PC-3 (cell line): ENCODE data around the gene SUCO. TPM values are rescaled to one million over a fixed set of nuclear protein-coding genes. Genes with fewer than 3 reads are reported as not detected.

Source experiments
- ATAC-seq: fragments of 200-7000 bp; cut with Tn5 transposase; 2 replicates; pipeline ENCODE4 v1.9.1; 2020; ENCODE audit warnings: mild to moderate bottlenecking, moderate library complexity
- Bru-seq: library from RNA; stranded (reverse); fragments of 400-500 nt; gene quantifications from one replicate; lab custom pipeline; 2021; lab: Mats Ljungman, UMichigan
- BruChase-seq, 2 experiments: library from RNA; stranded (reverse); fragments of 400-500 nt; gene quantifications; one replicate each; lab custom pipeline; 2021; lab: Mats Ljungman, UMichigan
- BruUV-seq: library from RNA; stranded (reverse); fragments of 400-500 nt; replicated peaks from 2 replicates; lab custom pipeline; 2021; lab: Mats Ljungman, UMichigan
- CTCF ChIA-PET: fragments of 300-600 bp; sonication (Branson Sonifier 250); formaldehyde crosslinking; loops from one replicate; lab custom pipeline; 2022; ENCODE audit warnings: antibody characterized with exemption; lab: Charles Lee
- POLR2A ChIA-PET: fragments of 300-600 bp; sonication (Branson Sonifier 250); formaldehyde crosslinking; loops from one replicate; lab custom pipeline; 2022; ENCODE audit warnings: antibody characterized with exemption; ENCODE audit not compliant: unreplicated experiment; lab: Charles Lee
- DNase-seq: peaks from one replicate; pipeline ENCODE4 v3.0.0-alpha.2; 2015
- H2AFZ ChIP-seq: fragments of 300-600 bp; sonication (generic); 2 replicates; pipeline ENCODE4 v1.6.0; 2016; ENCODE audit warnings: antibody characterized with exemption, low read length
- H3F3A ChIP-seq: fragments of 300-600 bp; sonication (generic); one replicate; pipeline ENCODE4 v1.6.0; 2017; ENCODE audit warnings: antibody characterized with exemption, low read length, control low read depth, mild to moderate bottlenecking; ENCODE audit not compliant: unreplicated experiment
- H3K27ac ChIP-seq: fragments of 300-600 bp; sonication (generic); 2 replicates; pipeline ENCODE4 v1.5.1; 2016; ENCODE audit warnings: mild to moderate bottlenecking, low read length
- H3K27me3 ChIP-seq: fragments of 300-600 bp; sonication (generic); 2 replicates; pipeline ENCODE4 v1.6.1; 2016; ENCODE audit warnings: low read length, mixed read lengths
- H3K36me3 ChIP-seq: fragments of 300-600 bp; sonication (generic); 2 replicates; pipeline ENCODE4 v1.6.1; 2016; ENCODE audit warnings: low read depth, mixed run types, low read length, mixed read lengths
- H3K4me1 ChIP-seq: fragments of 300-600 bp; sonication (generic); 2 replicates; pipeline ENCODE4 v1.5.1; 2016; ENCODE audit warnings: low read length; ENCODE audit not compliant: insufficient read depth
- H3K4me2 ChIP-seq: fragments of 300-600 bp; sonication (generic); 2 replicates; pipeline ENCODE4 v1.6.0; 2016; ENCODE audit warnings: low read length
- H3K4me3 ChIP-seq: fragments of 300-600 bp; sonication (generic); 2 replicates; pipeline ENCODE4 v1.5.1; 2016; ENCODE audit warnings: mild to moderate bottlenecking, low read length, mixed read lengths
- H3K79me2 ChIP-seq: fragments of 300-600 bp; sonication (generic); 2 replicates; pipeline ENCODE4 v1.6.1; 2017; ENCODE audit warnings: low read length, mixed read lengths
- H3K9ac ChIP-seq: fragments of 300-600 bp; sonication (generic); 2 replicates; pipeline ENCODE4 v1.6.0; 2016; ENCODE audit warnings: mild to moderate bottlenecking, low read length
- H3K9me2 ChIP-seq: fragments of 300-600 bp; sonication (generic); replicated peaks from 2 replicates; pipeline ENCODE4 v1.6.1; 2016; ENCODE audit warnings: mixed run types, low read length, mixed read lengths
- H3K9me3 ChIP-seq: fragments of 300-600 bp; sonication (generic); 2 replicates; pipeline ENCODE4 v1.6.1; 2016; ENCODE audit warnings: low read length, mixed read lengths
- H4K20me1 ChIP-seq: fragments of 300-600 bp; sonication (generic); 2 replicates; pipeline ENCODE4 v1.6.1; 2016; ENCODE audit warnings: low read length, mixed read lengths
- EZH2 ChIP-seq: fragments of 300-600 bp; sonication (generic); IDR thresholded peaks from one replicate; pipeline ENCODE4 v1.6.1; 2017; ENCODE audit warnings: antibody characterized with exemption, mild to moderate bottlenecking, low read length; ENCODE audit not compliant: unreplicated experiment
- EZH2phosphoT487 ChIP-seq: fragments of 300-600 bp; sonication (generic); IDR thresholded peaks from 2 replicates; pipeline ENCODE4 v1.6.1; 2018; ENCODE audit warnings: mild to moderate bottlenecking, antibody characterized with exemption, low read length, borderline replicate concordance
- intact Hi-C: fragments of 100-400 bp; cut with micrococcal nuclease; formaldehyde crosslinking; loops from 2 replicates; pipeline ENCODE4 v1.9.0; 2023
- long read RNA-seq: library from polyadenylated mRNA; unstranded; transcript quantifications from one replicate; pipeline ENCODE4 v2.0.0, GENCODE V29; 2021; ENCODE audit not compliant: unreplicated experiment
- total RNA-seq: library from RNA; depleted of rRNA; stranded (reverse); fragments of >200 nt; gene quantifications from 2 replicates; pipeline ENCODE4 v1.2.3, GENCODE V29; 2014; rRNA removed
- TF ChIP-seq, protein P1 (sequence below): fragments of 300-600 bp; sonication (generic); conservative IDR thresholded peaks from 2 replicates; pipeline ENCODE4 v1.5.1; 2017; ENCODE audit warnings: antibody characterized with exemption, low read depth, mild to moderate bottlenecking, low read length

SUCO gene
- total RNA-seq (72.0 and 81.3 TPM in 2 replicates), Bru-seq, nascent RNA (percentile 99 among the genes with signal in this experiment), BruChase-seq, experiment 1, labeled RNA remaining after a 6-hour chase (percentile 97 among the genes with signal in this experiment), BruChase-seq, experiment 2, labeled RNA remaining after a 2-hour chase (percentile 98 among the genes with signal in this experiment)
- long read RNA-seq, transcript SUCO-205 (2 exons, 756 nt), result major isoform, 32 of 286 reads
- long read RNA-seq, partial matches to known transcripts, result 104 of 286 reads
- long read RNA-seq, other reads (novel, unspliced or antisense), result 148 of 286 reads

- Histone ChIP-seq H3K79me2 (peaks cover 49% of the 10 kb centered on the region), H3F3A (peaks cover 3% of the 10 kb centered on the region), H3K4me1 (peaks cover 61% of the 10 kb centered on the region), H4K20me1 (peaks cover 46% of the 10 kb centered on the region), H3K9ac (peak within 1 kb of the TSS; percentile 78), H2AFZ (peak within 1 kb of the TSS; percentile 92), H3K27me3 (no peaks in the 10 kb centered on the region), H3K36me3 (0 out of 2 replicates have a peak, but pooled peaks cover 3% of the 10 kb centered on the region), H3K4me3 (peak within 1 kb of the TSS; percentile 79), H3K9me2 (no peaks in the 10 kb centered on the region), H3K27ac (peak within 1 kb of the TSS; percentile 65), H3K4me2 (peak within 1 kb of the TSS; percentile 89), H3K9me3 (no peaks in the 10 kb centered on the region)
- CTCF ChIA-PET, result interaction anchor here (0.5 to 1.5 kb wide), 9 partner anchors 21 to 531 kb away, joined by 3 to 19 read pairs (median 5); no protein-coding TSS in a partner anchor
- intact Hi-C loops, result loop anchor here (1.0 to 10.0 kb wide), 11 partner anchors 20 to 752 kb away; partner anchors contain the start of genes METTL13 and PIGC
- POLR2A ChIA-PET, result interaction anchor here (0.5 to 1.5 kb wide), 27 partner anchors 11 to 1016 kb away, joined by 3 to 32 read pairs (median 4); partner anchors contain the start of gene PIGC
- BruUV-seq, result no TSS peak
- TF ChIP-seq, protein P1, sequence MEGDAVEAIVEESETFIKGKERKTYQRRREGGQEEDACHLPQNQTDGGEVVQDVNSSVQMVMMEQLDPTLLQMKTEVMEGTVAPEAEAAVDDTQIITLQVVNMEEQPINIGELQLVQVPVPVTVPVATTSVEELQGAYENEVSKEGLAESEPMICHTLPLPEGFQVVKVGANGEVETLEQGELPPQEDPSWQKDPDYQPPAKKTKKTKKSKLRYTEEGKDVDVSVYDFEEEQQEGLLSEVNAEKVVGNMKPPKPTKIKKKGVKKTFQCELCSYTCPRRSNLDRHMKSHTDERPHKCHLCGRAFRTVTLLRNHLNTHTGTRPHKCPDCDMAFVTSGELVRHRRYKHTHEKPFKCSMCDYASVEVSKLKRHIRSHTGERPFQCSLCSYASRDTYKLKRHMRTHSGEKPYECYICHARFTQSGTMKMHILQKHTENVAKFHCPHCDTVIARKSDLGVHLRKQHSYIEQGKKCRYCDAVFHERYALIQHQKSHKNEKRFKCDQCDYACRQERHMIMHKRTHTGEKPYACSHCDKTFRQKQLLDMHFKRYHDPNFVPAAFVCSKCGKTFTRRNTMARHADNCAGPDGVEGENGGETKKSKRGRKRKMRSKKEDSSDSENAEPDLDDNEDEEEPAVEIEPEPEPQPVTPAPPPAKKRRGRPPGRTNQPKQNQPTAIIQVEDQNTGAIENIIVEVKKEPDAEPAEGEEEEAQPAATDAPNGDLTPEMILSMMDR, result peak; percentile 39; the same call in 1 of the 2 replicates
- no peak for TF ChIP-seq EZH2phosphoT487
- peak; percentile 80 for ATAC-seq
- DNase-seq, result peak; percentile 100
Measured at GRCh38 chr1:172532700-172533512, at the start of gene SUCO. TSS of gene SUCO (plus strand) at chr1:172533150. CDS start at chr1:172533436, 286 bp downstream.

DNA sequence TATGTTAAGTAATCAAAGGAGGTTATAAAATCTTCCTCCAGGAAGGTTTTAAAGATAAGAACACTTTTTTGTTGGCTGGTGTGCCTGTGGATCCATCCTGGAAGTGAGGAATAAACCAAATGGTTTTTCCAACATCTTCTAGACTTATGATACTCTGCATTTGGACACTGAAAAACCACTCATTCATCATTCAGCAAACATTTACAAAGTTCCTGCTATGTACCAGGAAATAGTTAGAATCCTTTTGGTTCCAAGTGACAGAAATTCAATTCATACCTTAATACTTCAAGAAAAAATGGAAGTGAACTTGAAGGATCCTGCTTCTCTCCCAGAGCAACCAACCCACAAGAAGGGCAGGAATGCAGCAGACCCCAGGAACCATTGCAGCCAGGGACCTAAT, 49.5 kb upstream of the SUCO start:
- TF ChIP-seq, protein P1, result no peak
- TF ChIP-seq EZH2phosphoT487 (no peak), EZH2 (no peak)
- H3K4me1 ChIP-seq, result peaks cover 35% of the 10 kb centered on the region
- intact Hi-C loops, result loop anchor here (1.0 to 2.0 kb wide), 3 partner anchors 29 to 49 kb away; no protein-coding TSS in a partner anchor
- H3K4me3 ChIP-seq, result no peak overlapping the region
- ATAC-seq, result peak; percentile 74
- H3K36me3 ChIP-seq, result no peaks in the 10 kb centered on the region
- H3K79me2 ChIP-seq, result no peaks in the 10 kb centered on the region
- H3K9ac ChIP-seq, result no peak overlapping the region
- CTCF ChIA-PET, result no interaction called here
- peak; percentile 79 for DNase-seq
- POLR2A ChIA-PET, result no interaction called here
- H3K9me2 ChIP-seq, result no peaks in the 10 kb centered on the region
- no peaks in the 10 kb centered on the region for H4K20me1 ChIP-seq
- H3K9me3 ChIP-seq, result no peaks in the 10 kb centered on the region
- H3F3A ChIP-seq, result peaks cover 8% of the 10 kb centered on the region
- no TSS peak for BruUV-seq
- peak overlapping the region; percentile 6 for H3K4me2 ChIP-seq
- no peak overlapping the region for H2AFZ ChIP-seq
- H3K27me3 ChIP-seq, result no peaks in the 10 kb centered on the region
- 0 out of 2 replicates have a peak overlapping the region, but pooled peaks have one; percentile 0 for H3K27ac ChIP-seq
